Neural cell (in vitro differentiated cells): ENCODE data around the gene ERG28. TPM values are rescaled to one million over a fixed set of nuclear protein-coding genes. Genes with fewer than 3 reads are reported as not detected.

Experiments used
- H2AFZ ChIP-seq: fragments of 200-600, 300-800 bp; sonication (generic), shearing (Covaris generic); 2 replicates; pipeline ENCODE4 v1.6.0; 2014; ENCODE audit warnings: low read depth, mild to moderate bottlenecking, antibody characterized with exemption, low read length, moderate library complexity
- H3F3A ChIP-seq: fragments of 200-600 bp; shearing (Covaris generic); 2 replicates; pipeline ENCODE4 v1.6.1; 2016; ENCODE audit warnings: mild to moderate bottlenecking, moderate library complexity, mixed read lengths, antibody characterized with exemption, low read length; ENCODE audit not compliant: insufficient read depth, poor library complexity, severe bottlenecking
- H3K27ac ChIP-seq: fragments of 200-600, 300-800 bp; sonication (generic), shearing (Covaris generic); 2 replicates; pipeline ENCODE4 v1.5.1; 2014; ENCODE audit warnings: mild to moderate bottlenecking, low read length, moderate library complexity
- H3K27me3 ChIP-seq: fragments of 300-800, 200-600 bp; sonication (generic), shearing (Covaris generic); 2 replicates; pipeline ENCODE4 v1.6.0; 2014; ENCODE audit warnings: mild to moderate bottlenecking, low read depth, low read length, moderate library complexity; ENCODE audit not compliant: insufficient read depth
- H3K36me3 ChIP-seq: fragments of 300-800, 200-600 bp; sonication (generic), shearing (Covaris generic); 2 replicates; pipeline ENCODE4 v1.5.1; 2014; ENCODE audit warnings: mild to moderate bottlenecking, antibody characterized with exemption, low read length, moderate library complexity; ENCODE audit not compliant: insufficient read depth
- H3K4me2 ChIP-seq: fragments of 300-800, 200-600 bp; sonication (generic), shearing (Covaris generic); 2 replicates; pipeline ENCODE4 v1.6.0; 2014; ENCODE audit warnings: mild to moderate bottlenecking, low read length
- H3K4me3 ChIP-seq: fragments of 300-800, 200-600 bp; sonication (generic), shearing (Covaris generic); 2 replicates; pipeline ENCODE4 v1.5.1; 2014; ENCODE audit warnings: mild to moderate bottlenecking, low read length, moderate library complexity
- H3K79me2 ChIP-seq: fragments of 200-600 bp; shearing (Covaris generic); replicated peaks from 2 replicates; pipeline ENCODE4 v1.6.0; 2014; ENCODE audit warnings: mild to moderate bottlenecking, low read length, moderate library complexity; ENCODE audit not compliant: insufficient read depth
- H3K9ac ChIP-seq: fragments of 300-800, 200-600 bp; sonication (generic), shearing (Covaris generic); 2 replicates; pipeline ENCODE4 v1.6.1; 2016; ENCODE audit warnings: mild to moderate bottlenecking, low read length, mixed read lengths
- H3K9me2 ChIP-seq: fragments of 200-600 bp; shearing (Covaris generic); 2 replicates; pipeline ENCODE4 v1.6.1; 2016; ENCODE audit warnings: mild to moderate bottlenecking, low read length, mixed read lengths; ENCODE audit not compliant: insufficient read depth
- H3K9me3 ChIP-seq: fragments of 200-600, 300-800 bp; sonication (generic), shearing (Covaris generic); 2 replicates; pipeline ENCODE4 v1.6.1; 2016; ENCODE audit warnings: mild to moderate bottlenecking, mixed run types, low read length, moderate library complexity, mixed read lengths
- H4K20me1 ChIP-seq: fragments of 200-600 bp; shearing (Covaris generic); 2 replicates; pipeline ENCODE4 v1.6.1; 2016; ENCODE audit warnings: mild to moderate bottlenecking, mixed run types; ENCODE audit not compliant: insufficient read depth
- EP300 ChIP-seq: fragments of 450-650 bp; conservative IDR thresholded peaks from 2 replicates; pipeline ENCODE4 v1.6.1; 2014; ENCODE audit warnings: antibody characterized with exemption, mild to moderate bottlenecking, moderate library complexity; ENCODE audit not compliant: poor library complexity, severe bottlenecking
- EZH2 ChIP-seq: fragments of 200-600, 300-800 bp; shearing (Covaris generic), sonication (generic); IDR thresholded peaks from 2 replicates; pipeline ENCODE4 v1.6.1; 2014; ENCODE audit warnings: antibody characterized with exemption, low read length, borderline replicate concordance, mild to moderate bottlenecking; ENCODE audit not compliant: insufficient read depth, poor library complexity, severe bottlenecking
- MXI1 ChIP-seq: fragments of 450-650 bp; conservative IDR thresholded peaks from 2 replicates; pipeline ENCODE4 v1.6.1; 2014; ENCODE audit warnings: antibody characterized with exemption, mild to moderate bottlenecking; ENCODE audit not compliant: poor library complexity, severe bottlenecking
- POLR2AphosphoS5 ChIP-seq: IDR thresholded peaks from 2 replicates; pipeline ENCODE4 v1.6.1; 2012
- RAD21 ChIP-seq: fragments of 450-650 bp; conservative IDR thresholded peaks from 2 replicates; pipeline ENCODE4 v1.6.1; 2014; ENCODE audit warnings: antibody characterized with exemption, mild to moderate bottlenecking, moderate library complexity
- SMC3 ChIP-seq: fragments of 450-650 bp; conservative IDR thresholded peaks from 2 replicates; pipeline ENCODE4 v1.6.1; 2014; ENCODE audit warnings: antibody characterized with exemption, mild to moderate bottlenecking, moderate library complexity; ENCODE audit not compliant: poor library complexity
- TAF1 ChIP-seq: IDR thresholded peaks from 2 replicates; pipeline ENCODE4 v1.6.1; 2012; ENCODE audit warnings: low read depth
- polyA plus RNA-seq: library from polyadenylated mRNA; depleted of rRNA; stranded (reverse); fragments of >200 nt; gene quantifications from 2 replicates; pipeline ENCODE4 v1.2.3, GENCODE V29; 2014
- TF ChIP-seq, protein P1 (sequence below): IDR thresholded peaks from 2 replicates; pipeline ENCODE4 v1.6.1; 2012; ENCODE audit warnings: borderline replicate concordance
- TF ChIP-seq, protein P2 (sequence below): fragments of 450-650 bp; IDR thresholded peaks from 2 replicates; pipeline ENCODE4 v1.5.1; 2014; ENCODE audit warnings: antibody characterized with exemption, mild to moderate bottlenecking, moderate library complexity; ENCODE audit not compliant: poor library complexity, severe bottlenecking

Gene ERG28
- polyA plus RNA-seq, 1 donor from 2014 or later = 23.4 TPM

DNA sequence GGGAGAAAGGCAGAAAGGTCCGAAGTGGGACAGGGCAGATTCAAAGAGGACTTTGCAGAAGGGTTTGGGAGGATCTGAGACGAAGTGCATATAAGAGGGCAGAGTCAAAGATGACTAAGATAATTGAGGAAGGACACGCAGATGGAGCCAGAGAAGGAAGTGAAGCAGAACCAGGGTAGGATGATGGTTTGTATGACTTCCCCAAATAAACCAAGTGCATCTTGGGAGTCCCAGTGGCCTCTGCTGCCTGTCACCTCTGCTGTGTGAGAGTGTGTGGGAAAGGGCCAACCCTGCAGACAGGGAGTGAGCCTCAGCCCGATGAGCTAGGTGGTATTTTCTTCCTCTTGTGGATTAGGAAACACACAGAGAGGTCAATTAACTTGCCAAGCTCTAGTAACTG lies 45.5 kb downstream of the ERG28 start:
- Histone ChIP-seq H3K4me3 (no peak overlapping the region), H4K20me1 (no peaks in the 10 kb centered on the region), H3K27me3 (no peaks in the 10 kb centered on the region), H3K9ac (no peak overlapping the region), H3K9me2 (no peaks in the 10 kb centered on the region), H3F3A (no peaks in the 10 kb centered on the region), H3K79me2 (no peaks in the 10 kb centered on the region), H2AFZ (no peak overlapping the region), H3K9me3 (no peaks in the 10 kb centered on the region), H3K27ac (no peak overlapping the region), H3K36me3 (no peaks in the 10 kb centered on the region), H3K4me2 (no peak overlapping the region)
- TF ChIP-seq, protein P1, sequence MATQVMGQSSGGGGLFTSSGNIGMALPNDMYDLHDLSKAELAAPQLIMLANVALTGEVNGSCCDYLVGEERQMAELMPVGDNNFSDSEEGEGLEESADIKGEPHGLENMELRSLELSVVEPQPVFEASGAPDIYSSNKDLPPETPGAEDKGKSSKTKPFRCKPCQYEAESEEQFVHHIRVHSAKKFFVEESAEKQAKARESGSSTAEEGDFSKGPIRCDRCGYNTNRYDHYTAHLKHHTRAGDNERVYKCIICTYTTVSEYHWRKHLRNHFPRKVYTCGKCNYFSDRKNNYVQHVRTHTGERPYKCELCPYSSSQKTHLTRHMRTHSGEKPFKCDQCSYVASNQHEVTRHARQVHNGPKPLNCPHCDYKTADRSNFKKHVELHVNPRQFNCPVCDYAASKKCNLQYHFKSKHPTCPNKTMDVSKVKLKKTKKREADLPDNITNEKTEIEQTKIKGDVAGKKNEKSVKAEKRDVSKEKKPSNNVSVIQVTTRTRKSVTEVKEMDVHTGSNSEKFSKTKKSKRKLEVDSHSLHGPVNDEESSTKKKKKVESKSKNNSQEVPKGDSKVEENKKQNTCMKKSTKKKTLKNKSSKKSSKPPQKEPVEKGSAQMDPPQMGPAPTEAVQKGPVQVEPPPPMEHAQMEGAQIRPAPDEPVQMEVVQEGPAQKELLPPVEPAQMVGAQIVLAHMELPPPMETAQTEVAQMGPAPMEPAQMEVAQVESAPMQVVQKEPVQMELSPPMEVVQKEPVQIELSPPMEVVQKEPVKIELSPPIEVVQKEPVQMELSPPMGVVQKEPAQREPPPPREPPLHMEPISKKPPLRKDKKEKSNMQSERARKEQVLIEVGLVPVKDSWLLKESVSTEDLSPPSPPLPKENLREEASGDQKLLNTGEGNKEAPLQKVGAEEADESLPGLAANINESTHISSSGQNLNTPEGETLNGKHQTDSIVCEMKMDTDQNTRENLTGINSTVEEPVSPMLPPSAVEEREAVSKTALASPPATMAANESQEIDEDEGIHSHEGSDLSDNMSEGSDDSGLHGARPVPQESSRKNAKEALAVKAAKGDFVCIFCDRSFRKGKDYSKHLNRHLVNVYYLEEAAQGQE = no peak
- TF ChIP-seq MXI1 (no peak), TAF1 (no peak), EZH2 (no peak), RAD21 (no peak), SMC3 (no peak), EP300 (no peak), POLR2AphosphoS5 (no peak)
- TF ChIP-seq, protein P2, sequence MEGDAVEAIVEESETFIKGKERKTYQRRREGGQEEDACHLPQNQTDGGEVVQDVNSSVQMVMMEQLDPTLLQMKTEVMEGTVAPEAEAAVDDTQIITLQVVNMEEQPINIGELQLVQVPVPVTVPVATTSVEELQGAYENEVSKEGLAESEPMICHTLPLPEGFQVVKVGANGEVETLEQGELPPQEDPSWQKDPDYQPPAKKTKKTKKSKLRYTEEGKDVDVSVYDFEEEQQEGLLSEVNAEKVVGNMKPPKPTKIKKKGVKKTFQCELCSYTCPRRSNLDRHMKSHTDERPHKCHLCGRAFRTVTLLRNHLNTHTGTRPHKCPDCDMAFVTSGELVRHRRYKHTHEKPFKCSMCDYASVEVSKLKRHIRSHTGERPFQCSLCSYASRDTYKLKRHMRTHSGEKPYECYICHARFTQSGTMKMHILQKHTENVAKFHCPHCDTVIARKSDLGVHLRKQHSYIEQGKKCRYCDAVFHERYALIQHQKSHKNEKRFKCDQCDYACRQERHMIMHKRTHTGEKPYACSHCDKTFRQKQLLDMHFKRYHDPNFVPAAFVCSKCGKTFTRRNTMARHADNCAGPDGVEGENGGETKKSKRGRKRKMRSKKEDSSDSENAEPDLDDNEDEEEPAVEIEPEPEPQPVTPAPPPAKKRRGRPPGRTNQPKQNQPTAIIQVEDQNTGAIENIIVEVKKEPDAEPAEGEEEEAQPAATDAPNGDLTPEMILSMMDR = no peak

- TF ChIP-seq EP300 (no peak), TAF1 (no peak), MXI1 (no peak), EZH2 (no peak), POLR2AphosphoS5 (no peak), RAD21 (no peak), SMC3 (no peak)
- TF ChIP-seq, protein P1 = no peak
- TF ChIP-seq, protein P2 = no peak
- no peaks in the 10 kb centered on the region for H3K9me3 ChIP-seq
- H3K36me3 ChIP-seq = no peaks in the 10 kb centered on the region
- H3K27me3 ChIP-seq = no peaks in the 10 kb centered on the region
- H3K4me3 ChIP-seq = no peak overlapping the region
- H3K9me2 ChIP-seq = no peaks in the 10 kb centered on the region
- H2AFZ ChIP-seq = no peak overlapping the region
- H3F3A ChIP-seq = no peaks in the 10 kb centered on the region
- H3K27ac ChIP-seq = no peak overlapping the region
- no peaks in the 10 kb centered on the region for H4K20me1 ChIP-seq
- H3K79me2 ChIP-seq = no peaks in the 10 kb centered on the region
- H3K4me2 ChIP-seq = no peak overlapping the region
- H3K9ac ChIP-seq = no peak overlapping the region
Observed at GRCh38 chr14:75614179-75614578, 46.5 kb downstream of the ERG28 start.
